B cell (primary cell): Measurements from ENCODE around the gene HSPB3. TPM values are rescaled to one million over a fixed set of nuclear protein-coding genes. Genes with fewer than 3 reads are reported as not detected.

Source experiments
- ATAC-seq: fragments of 200-7000 bp; cut with Tn5 transposase; one replicate; pipeline ENCODE4 v1.10.0; 2021; ENCODE audit warnings: low read depth, mild to moderate bottlenecking, moderate number of reproducible peaks, moderate library complexity
- CTCF ChIA-PET: fragments of 350-600 bp; sonication (Branson Sonifier 250); formaldehyde crosslinking; loops from one replicate; lab custom pipeline; 2021; ENCODE audit warnings: antibody characterized with exemption, inconsistent platforms; lab: Charles Lee
- POLR2A ChIA-PET: fragments of 350-600 bp; sonication (Branson Sonifier 250); formaldehyde crosslinking; loops from one replicate; lab custom pipeline; 2021; ENCODE audit warnings: antibody characterized with exemption; lab: Charles Lee
- DNase-seq: peaks from one replicate; pipeline ENCODE4 v3.0.0; 2013
- H2AFZ ChIP-seq: 2 replicates; pipeline ENCODE4 v1.6.1; 2012; ENCODE audit warnings: mild to moderate bottlenecking, low read depth, low read length; ENCODE audit not compliant: insufficient read depth, poor library complexity, severe bottlenecking
- H3K27ac ChIP-seq, 2 donors: 1 replicate in 1 of 2; 2 replicates in 1 of 2; pipeline ENCODE4 v1.5.1; 2012 to 2013; ENCODE audit warnings: low read length in 2 of 2, mild to moderate bottlenecking in 2 of 2, moderate library complexity in 1 of 2
- H3K27me3 ChIP-seq, 4 experiments: fragments of 200-600 bp in 1 of 4; sonication (generic) in 1 of 4; replicated peaks in 1 of 4; 1 replicate in 2 of 4; 2 replicates in 2 of 4; pipeline versions ENCODE4 v1.6.1 to v1.7.0; 2013 to 2016; ENCODE audit warnings: low read length in 3 of 4, mild to moderate bottlenecking in 2 of 4, mixed read lengths in 1 of 4, moderate library complexity in 1 of 4; ENCODE audit not compliant: insufficient read depth in 4 of 4, control insufficient read depth in 3 of 4; ENCODE audit errors: control extremely low read depth in 1 of 4
- H3K36me3 ChIP-seq, 2 experiments: replicated peaks in 1 of 2; 1 replicate in 1 of 2; 2 replicates in 1 of 2; pipeline versions ENCODE4 v1.6.1 to v1.7.1; 2013; ENCODE audit warnings: low read length in 1 of 2; ENCODE audit not compliant: insufficient read depth in 2 of 2, control insufficient read depth in 1 of 2; ENCODE audit errors: control extremely low read depth in 1 of 2, extremely low read depth in 1 of 2
- H3K4me1 ChIP-seq, 2 donors: fragments of 200-600 bp in 1 of 2; sonication (generic) in 1 of 2; 1 replicate in 1 of 2; 2 replicates in 1 of 2; pipeline versions ENCODE4 v1.5.1 to v1.6.1; 2013 to 2017; ENCODE audit warnings: low read length in 2 of 2; ENCODE audit not compliant: control insufficient read depth in 2 of 2, insufficient read depth in 2 of 2
- H3K4me2 ChIP-seq: replicated peaks from 2 replicates; pipeline ENCODE3; 2012; ENCODE audit warnings: mild to moderate bottlenecking, low read depth, low read length; ENCODE audit not compliant: poor library complexity, severe bottlenecking
- H3K4me3 ChIP-seq, 5 experiments: fragments of 200-600 bp in 1 of 5; sonication (generic) in 1 of 5; 1 replicate in 3 of 5; 2 replicates in 2 of 5; pipeline versions ENCODE4 v1.5.1 to v1.7.0; 2011 to 2016; ENCODE audit warnings: low read length in 4 of 5, mild to moderate bottlenecking in 4 of 5, low read depth in 2 of 5, control low read depth in 1 of 5, moderate library complexity in 1 of 5; ENCODE audit not compliant: insufficient read depth in 1 of 5; ENCODE audit errors: control extremely low read depth in 1 of 5, extremely low read depth in 1 of 5
- H3K79me2 ChIP-seq: fragments of 200-600 bp; sonication (generic); one replicate; pipeline ENCODE4 v1.6.0; 2016; ENCODE audit warnings: low read length; ENCODE audit not compliant: control insufficient read depth, insufficient read depth
- H3K9ac ChIP-seq: fragments of 200-600 bp; sonication (generic); 2 replicates; pipeline ENCODE4 v1.6.1; 2017; ENCODE audit warnings: mild to moderate bottlenecking, low read length, moderate library complexity
- H3K9me3 ChIP-seq, 3 donors: one replicate each; pipeline versions ENCODE4 v1.6.1 to v1.7.1; 2013; ENCODE audit warnings: low read length in 2 of 3; ENCODE audit not compliant: control insufficient read depth in 2 of 3, insufficient read depth in 1 of 3; ENCODE audit errors: control extremely low read depth in 1 of 3
- H4K20me1 ChIP-seq: 2 replicates; pipeline ENCODE4 v1.6.0; 2012; ENCODE audit warnings: mild to moderate bottlenecking, low read length; ENCODE audit not compliant: insufficient read depth, control insufficient read depth, poor library complexity, severe bottlenecking
- H3K27ac Mint-ChIP-seq: one replicate; pipeline ENCODE4 v1.8.0; 2021; ENCODE audit warnings: mixed read lengths
- H3K27me3 Mint-ChIP-seq: one replicate; pipeline ENCODE4 v1.8.0; 2021; ENCODE audit warnings: mixed read lengths
- H3K4me1 Mint-ChIP-seq: one replicate; pipeline ENCODE4 v1.8.0; 2021; ENCODE audit warnings: mixed read lengths
- H3K4me3 Mint-ChIP-seq: one replicate; pipeline ENCODE4 v1.8.0; 2021; ENCODE audit warnings: mixed read lengths
- H3K9me3 Mint-ChIP-seq: one replicate; pipeline ENCODE4 v1.8.0; 2022; ENCODE audit warnings: mixed read lengths; ENCODE audit not compliant: insufficient read depth
- EZH2 ChIP-seq: IDR thresholded peaks from 2 replicates; pipeline ENCODE4 v1.6.1; 2012; ENCODE audit warnings: borderline replicate concordance, low read depth, mild to moderate bottlenecking, moderate library complexity, low read length; ENCODE audit not compliant: insufficient read depth, poor library complexity, severe bottlenecking
- WGBS: methylation state at CpG from one replicate; pipeline ENCODE4 v1.1.5; 2013; ENCODE audit warnings: missing lambda C conversion rate; ENCODE audit not compliant: insufficient coverage; 5-methylcytosine and 5-hydroxymethylcytosine counted together
- intact Hi-C: fragments of 100-400 bp; cut with micrococcal nuclease; formaldehyde crosslinking; loops from one replicate; pipeline ENCODE4 v1.10.0; 2022
- polyA plus RNA-seq: library from polyadenylated mRNA; depleted of rRNA; stranded (reverse); fragments of >200 nt; gene quantifications from 2 replicates; pipeline ENCODE4 v1.2.3, GENCODE V29; 2012
- total RNA-seq, 2 donors: library from RNA; stranded (reverse); fragments of 120-200 nt in 1 of 2; gene quantifications; 1 replicate in 1 of 2; 2 replicates in 1 of 2; pipeline versions ENCODE4 v1.2.3 to v1.2.4, GENCODE V29; 2013 to 2022
- TF ChIP-seq, protein P1 (sequence below): fragments of 200-600 bp; IDR thresholded peaks from one replicate; pipeline ENCODE4 v1.8.0; 2022; ENCODE audit warnings: antibody characterized with exemption, mild to moderate bottlenecking

The HSPB3 gene
- total and polyA plus RNA-seq, 2 donors (not counting 1 experiment from before 2014, with no cell fraction given): not detected

DNA sequence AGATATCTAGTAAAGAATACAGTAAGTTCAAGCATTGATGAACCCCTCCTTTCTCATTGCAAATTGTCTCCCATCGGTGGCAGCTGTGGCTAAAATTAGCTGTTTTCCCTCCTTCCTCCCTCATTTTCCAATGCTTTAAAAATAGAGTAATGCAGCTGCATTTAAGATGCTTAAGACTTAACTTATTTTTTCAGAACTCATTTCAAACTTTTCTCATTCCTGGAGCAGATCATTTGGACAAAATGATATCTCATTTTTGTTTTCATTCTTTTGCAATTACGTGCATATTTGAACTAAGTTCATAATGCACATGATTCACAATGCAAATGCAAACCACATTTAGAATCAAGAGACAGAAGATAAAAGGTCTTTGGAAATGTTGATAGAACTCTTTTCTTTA, 14.6 kb downstream of the HSPB3 start:
- H3K27ac ChIP-seq: no peak overlapping the region
- H3K4me3 ChIP-seq: no peak overlapping the region
- ChIA-PET CTCF (interaction anchor here (0.8 to 1.4 kb wide), 2 partner anchors 19 to 404 kb away, joined by 3 to 4 read pairs; no protein-coding TSS in a partner anchor), POLR2A (no interaction called here)
- H3K27me3 Mint-ChIP-seq: peaks cover 13% of the 10 kb centered on the region
- no peaks in the 10 kb centered on the region for H3K36me3 ChIP-seq
- H3K4me2 ChIP-seq: no peak overlapping the region
- DNase-seq (no peak), ATAC-seq (no peak)
- H3K27me3 ChIP-seq: no peaks in the 10 kb centered on the region
- intact Hi-C loops: no loop called here
- peaks cover 0 to 2% (median 0%) of the 10 kb centered on the region in 3 donors for H3K9me3 ChIP-seq
- no peak overlapping the region for H3K27ac Mint-ChIP-seq
- no peak overlapping the region for H3K4me3 Mint-ChIP-seq
- H4K20me1 ChIP-seq: no peaks in the 10 kb centered on the region
- no peak overlapping the region for H2AFZ ChIP-seq
- peaks cover 5 to 8% of the 10 kb centered on the region in 2 donors for H3K4me1 ChIP-seq
- H3K9ac ChIP-seq: no peak overlapping the region
- TF ChIP-seq EZH2: no peak
- TF ChIP-seq, protein P1, sequence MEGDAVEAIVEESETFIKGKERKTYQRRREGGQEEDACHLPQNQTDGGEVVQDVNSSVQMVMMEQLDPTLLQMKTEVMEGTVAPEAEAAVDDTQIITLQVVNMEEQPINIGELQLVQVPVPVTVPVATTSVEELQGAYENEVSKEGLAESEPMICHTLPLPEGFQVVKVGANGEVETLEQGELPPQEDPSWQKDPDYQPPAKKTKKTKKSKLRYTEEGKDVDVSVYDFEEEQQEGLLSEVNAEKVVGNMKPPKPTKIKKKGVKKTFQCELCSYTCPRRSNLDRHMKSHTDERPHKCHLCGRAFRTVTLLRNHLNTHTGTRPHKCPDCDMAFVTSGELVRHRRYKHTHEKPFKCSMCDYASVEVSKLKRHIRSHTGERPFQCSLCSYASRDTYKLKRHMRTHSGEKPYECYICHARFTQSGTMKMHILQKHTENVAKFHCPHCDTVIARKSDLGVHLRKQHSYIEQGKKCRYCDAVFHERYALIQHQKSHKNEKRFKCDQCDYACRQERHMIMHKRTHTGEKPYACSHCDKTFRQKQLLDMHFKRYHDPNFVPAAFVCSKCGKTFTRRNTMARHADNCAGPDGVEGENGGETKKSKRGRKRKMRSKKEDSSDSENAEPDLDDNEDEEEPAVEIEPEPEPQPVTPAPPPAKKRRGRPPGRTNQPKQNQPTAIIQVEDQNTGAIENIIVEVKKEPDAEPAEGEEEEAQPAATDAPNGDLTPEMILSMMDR: no peak
- no peaks in the 10 kb centered on the region for H3K79me2 ChIP-seq
- WGBS: no CpG with 5 or more reads among the region's 2 CpGs
- peaks cover 9% of the 10 kb centered on the region for H3K4me1 Mint-ChIP-seq
- no peaks in the 10 kb centered on the region for H3K9me3 Mint-ChIP-seq

DNA sequence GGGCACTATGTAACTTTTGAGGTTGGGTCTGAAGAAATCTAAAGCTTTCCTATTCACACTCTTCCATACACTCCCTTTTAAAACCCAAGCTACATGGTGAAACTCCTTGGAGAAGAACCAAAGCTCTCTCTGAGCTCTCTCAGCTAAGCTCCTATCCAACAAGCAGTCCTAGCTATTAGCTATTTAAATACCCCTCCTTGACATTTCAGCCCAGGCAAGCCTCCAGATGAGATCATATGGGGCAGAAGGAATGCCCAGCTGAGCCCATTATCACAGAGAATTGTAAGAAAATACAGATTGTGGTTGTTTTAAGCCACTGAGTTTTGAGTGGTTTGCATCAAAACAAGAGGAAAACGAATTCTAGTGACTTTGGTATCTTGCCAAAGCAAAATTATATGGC, 15.2 kb downstream of the HSPB3 start:
- ATAC-seq (no peak), DNase-seq (no peak)
- no peak overlapping the region for H3K27ac Mint-ChIP-seq
- Histone ChIP-seq H4K20me1 (no peaks in the 10 kb centered on the region), H3K79me2 (no peaks in the 10 kb centered on the region), H3K27ac (no peak overlapping the region), H3K9ac (no peak overlapping the region), H3K27me3 (no peaks in the 10 kb centered on the region), H3K9me3 (peaks cover 0 to 2% (median 0%) of the 10 kb centered on the region in 3 donors), H3K4me1 (peaks cover 5 to 8% of the 10 kb centered on the region in 2 donors), H3K36me3 (no peaks in the 10 kb centered on the region), H3K4me2 (no peak overlapping the region), H2AFZ (no peak overlapping the region), H3K4me3 (no peak overlapping the region)
- H3K4me3 Mint-ChIP-seq: no peak overlapping the region
- H3K9me3 Mint-ChIP-seq: no peaks in the 10 kb centered on the region
- ChIA-PET CTCF (interaction anchor here (0.8 to 1.7 kb wide), 3 partner anchors 19 to 404 kb away, joined by 3 to 8 read pairs (median 4); no protein-coding TSS in a partner anchor), POLR2A (no interaction called here)
- no peak for TF ChIP-seq EZH2
- TF ChIP-seq, protein P1: no peak
- WGBS: no CpG with 5 or more reads among the region's 1 CpG
- H3K27me3 Mint-ChIP-seq: peaks cover 10% of the 10 kb centered on the region
- intact Hi-C loops: no loop called here
- H3K4me1 Mint-ChIP-seq: peaks cover 9% of the 10 kb centered on the region
